Measurements from ENCODE around the gene CDHR3. TPM values are rescaled to one million over a fixed set of nuclear protein-coding genes. Genes with fewer than 3 reads are reported as not detected.

The CDHR3 gene
- 5.7 TPM for total RNA-seq

GRCh38 chr7:105963038-105963667 is at the start of gene CDHR3:
Gene CDHR3 (plus strand): TSS chr7:105963264. CDS start chr7:105963319, 55 bp downstream.
- Histone ChIP-seq H3K36me3 (no peaks in the 10 kb centered on the region), H3K4me1 (no peaks in the 10 kb centered on the region), H3K4me3 (no peak within 1 kb of the TSS), H3K9me3 (no peaks in the 10 kb centered on the region), H3K27ac (no peak within 1 kb of the TSS), H3K27me3 (no peaks in the 10 kb centered on the region)
- TF ChIP-seq CTCF (IDR thresholded peaks at IDR 0.05), result no peak
- intact Hi-C loops (cut with DNase I), result no loop called here
- no peak for DNase-seq (ENCODE audit: low spot score in 2 of 2)

- no peaks in the 10 kb centered on the region for H3K9me3 ChIP-seq
- H3K4me1 ChIP-seq, result no peaks in the 10 kb centered on the region
- no peak for TF ChIP-seq CTCF (IDR thresholded peaks at IDR 0.05)
- H3K4me3 ChIP-seq, result no peak overlapping the region
- no peaks in the 10 kb centered on the region for H3K27me3 ChIP-seq
- DNase-seq (ENCODE audit: low spot score in 2 of 2), result no peak
- no peak overlapping the region for H3K27ac ChIP-seq
- intact Hi-C loops (cut with DNase I), result no loop called here
- H3K36me3 ChIP-seq, result peaks cover 0 to 8% of the 10 kb centered on the region in 2 donors
Observed at GRCh38 chr7:105913947-105914346, 49.1 kb upstream of the CDHR3 start.

- no peaks in the 10 kb centered on the region for H3K4me1 ChIP-seq
- no peak for TF ChIP-seq CTCF (IDR thresholded peaks at IDR 0.05)
- H3K27me3 ChIP-seq, result no peaks in the 10 kb centered on the region
- no peak overlapping the region for H3K27ac ChIP-seq
- DNase-seq (ENCODE audit: low spot score in 2 of 2), result no peak
- H3K4me3 ChIP-seq, result no peak overlapping the region
- H3K9me3 ChIP-seq, result no peaks in the 10 kb centered on the region
- intact Hi-C loops (cut with DNase I), result no loop called here
- H3K36me3 ChIP-seq, result peaks cover 0 to 3% of the 10 kb centered on the region in 2 donors
Observed at GRCh38 chr7:105916603-105917002, 46.5 kb upstream of the CDHR3 start.

GRCh38 chr7:105917659-105918058 is 45.4 kb upstream of the CDHR3 start:
- intact Hi-C loops (cut with DNase I), result no loop called here
- no peaks in the 10 kb centered on the region for H3K9me3 ChIP-seq
- H3K4me3 ChIP-seq, result no peak overlapping the region
- H3K36me3 ChIP-seq, result peaks cover 0 to 9% of the 10 kb centered on the region in 2 donors
- no peaks in the 10 kb centered on the region for H3K27me3 ChIP-seq
- TF ChIP-seq CTCF (IDR thresholded peaks at IDR 0.05), result no peak
- DNase-seq (ENCODE audit: low spot score in 2 of 2), result no peak
- no peak overlapping the region for H3K27ac ChIP-seq
- no peaks in the 10 kb centered on the region for H3K4me1 ChIP-seq

GRCh38 chr7:105920766-105921165 is 42.3 kb upstream of the CDHR3 start:
- Histone ChIP-seq H3K9me3 (peaks cover 0 to 8% of the 10 kb centered on the region in 2 donors), H3K36me3 (peaks cover 0 to 14% of the 10 kb centered on the region in 2 donors), H3K4me3 (no peak overlapping the region), H3K27ac (no peak overlapping the region), H3K27me3 (no peaks in the 10 kb centered on the region), H3K4me1 (no peaks in the 10 kb centered on the region)
- TF ChIP-seq CTCF (IDR thresholded peaks at IDR 0.05), result no peak
- intact Hi-C loops (cut with DNase I), result no loop called here
- DNase-seq (ENCODE audit: low spot score in 2 of 2), result no peak

- intact Hi-C loops (cut with DNase I), result no loop called here
- Histone ChIP-seq H3K4me1 (no peaks in the 10 kb centered on the region), H3K9me3 (peaks cover 0 to 8% of the 10 kb centered on the region in 2 donors), H3K27ac (no peak overlapping the region), H3K4me3 (no peak overlapping the region), H3K36me3 (peaks cover 0 to 11% of the 10 kb centered on the region in 2 donors), H3K27me3 (no peaks in the 10 kb centered on the region)
- DNase-seq (ENCODE audit: low spot score in 2 of 2), result no peak
- no peak for TF ChIP-seq CTCF (IDR thresholded peaks at IDR 0.05)
Observed at GRCh38 chr7:105924945-105925344, 38.1 kb upstream of the CDHR3 start.
